HCT116 (cell line): Measurements from ENCODE around the gene MCF2L. TPM values are rescaled to one million over a fixed set of nuclear protein-coding genes. Genes with fewer than 3 reads are reported as not detected.

Experiments used
- ATAC-seq: fragments of 200-7000 bp; cut with Tn5 transposase; 2 replicates; pipeline ENCODE4 v1.9.1; 2020; ENCODE audit warnings: mild to moderate bottlenecking, moderate library complexity
- BruUV-seq: library from RNA; stranded (reverse); fragments of 400-500 nt; replicated peaks from 2 replicates; lab custom pipeline; 2021; lab: Mats Ljungman, UMichigan
- CTCF ChIA-PET: fragments of 300-600 bp; sonication (Branson Sonifier 250); formaldehyde crosslinking; loops from one replicate; lab custom pipeline; 2021; ENCODE audit warnings: antibody characterized with exemption; lab: Charles Lee
- POLR2A ChIA-PET: fragments of 300-600, 350-600 bp; sonication (Branson Sonifier 250); formaldehyde crosslinking; loops from one replicate; lab custom pipeline; 2021; ENCODE audit warnings: antibody characterized with exemption; lab: Charles Lee
- RAD21 ChIA-PET, 2 experiments: fragments of 300-600 bp; sonication (Branson Sonifier 250); formaldehyde crosslinking; loops; one replicate each; lab custom pipeline; 2023; ENCODE audit warnings: low total read pairs in 2 of 2; ENCODE audit not compliant: uncharacterized antibody in 2 of 2, unreplicated experiment in 2 of 2, low non-redundant PET in 1 of 2; lab: Charles Lee
- DNase-seq: peaks from one replicate; pipeline ENCODE4 v3.0.0-alpha.2; 2010; ENCODE audit warnings: low read depth, low spot score
- H2AFZ ChIP-seq: fragments of 200-600 bp; shearing (Covaris generic), sonication (generic); 2 replicates; pipeline ENCODE4 v1.6.1; 2017; ENCODE audit warnings: low read depth, mixed run types, mixed read lengths, antibody characterized with exemption, low read length; ENCODE audit not compliant: poor library complexity, severe bottlenecking
- H3K27ac ChIP-seq: 2 replicates; pipeline ENCODE4 v1.5.1; 2012; ENCODE audit warnings: low read depth, low read length
- H3K27me3 ChIP-seq: fragments of 200-600 bp; sonication (generic); 2 replicates; pipeline ENCODE4 v1.6.1; 2016; ENCODE audit warnings: mixed run types, low read length, mixed read lengths; ENCODE audit not compliant: insufficient read depth
- H3K36me3 ChIP-seq, 2 experiments: fragments of 200-500 bp in 1 of 2; fragments of 200-600 bp in 1 of 2; sonication (Bioruptor generic) in 1 of 2; sonication (generic) in 1 of 2; 2 replicates each; pipeline versions ENCODE4 v1.5.1 to v1.6.1; 2014 to 2016; ENCODE audit warnings: low read length in 2 of 2, inconsistent platforms in 1 of 2, mixed read lengths in 1 of 2, mixed run types in 1 of 2; ENCODE audit not compliant: insufficient read depth in 2 of 2, control insufficient read depth in 1 of 2
- H3K4me1 ChIP-seq, 2 experiments: fragments of 200-600 bp in 1 of 2; sonication (generic) in 1 of 2; 2 replicates each; pipeline versions ENCODE4 v1.5.1 to v1.6.1; 2012 to 2017; ENCODE audit warnings: low read length in 2 of 2, inconsistent platforms in 1 of 2, mild to moderate bottlenecking in 1 of 2, mixed read lengths in 1 of 2, mixed run types in 1 of 2, moderate library complexity in 1 of 2; ENCODE audit not compliant: insufficient read depth in 2 of 2, control insufficient read depth in 1 of 2
- H3K4me2 ChIP-seq: fragments of 200-600 bp; sonication (generic); 2 replicates; pipeline ENCODE4 v1.6.1; 2017; ENCODE audit warnings: mixed run types, low read length, mixed read lengths
- H3K4me3 ChIP-seq, 2 experiments: fragments of 200-600 bp in 1 of 2; sonication (generic) in 1 of 2; replicated peaks in 1 of 2; 2 replicates each; pipeline ENCODE4 v1.5.1; 2011 to 2016; ENCODE audit warnings: low read length in 2 of 2, control low read depth in 1 of 2, low read depth in 1 of 2, mild to moderate bottlenecking in 1 of 2, mixed read lengths in 1 of 2, mixed run types in 1 of 2
- H3K79me2 ChIP-seq: fragments of 200-600 bp; sonication (generic); 2 replicates; pipeline ENCODE4 v1.6.1; 2017; ENCODE audit warnings: mild to moderate bottlenecking, mixed run types, low read length, moderate library complexity, mixed read lengths; ENCODE audit not compliant: insufficient read depth
- H3K9ac ChIP-seq: fragments of 200-600 bp; sonication (generic); 2 replicates; pipeline ENCODE4 v1.6.1; 2016; ENCODE audit warnings: low read length, mixed read lengths
- H3K9me2 ChIP-seq: fragments of 200-600 bp; sonication (generic), shearing (Covaris generic); 2 replicates; pipeline ENCODE4 v1.6.1; 2017; ENCODE audit warnings: mixed run types, mild to moderate bottlenecking, moderate library complexity; ENCODE audit not compliant: insufficient read depth
- H3K9me3 ChIP-seq, 2 experiments: fragments of 200-500 bp in 1 of 2; fragments of 200-600 bp in 1 of 2; sonication (Bioruptor generic) in 1 of 2; sonication (generic) in 1 of 2; 2 replicates each; pipeline ENCODE4 v1.6.1; 2014 to 2017; ENCODE audit warnings: low read length in 2 of 2, mixed read lengths in 2 of 2, inconsistent platforms in 1 of 2, low read depth in 1 of 2, mild to moderate bottlenecking in 1 of 2, mixed run types in 1 of 2, moderate library complexity in 1 of 2; ENCODE audit not compliant: control insufficient read depth in 1 of 2, insufficient read depth in 1 of 2
- H4K20me1 ChIP-seq: fragments of 200-600 bp; sonication (generic), shearing (Covaris generic); 2 replicates; pipeline ENCODE4 v1.6.1; 2017; ENCODE audit warnings: mixed run types, mild to moderate bottlenecking, moderate library complexity; ENCODE audit not compliant: insufficient read depth
- CEBPB ChIP-seq: IDR thresholded peaks from 2 replicates; pipeline ENCODE4 v1.6.1; 2012; ENCODE audit warnings: low read depth
- EGR1 ChIP-seq: IDR thresholded peaks from 2 replicates; pipeline ENCODE4 v1.6.1; 2012; ENCODE audit warnings: low read depth
- EZH2 ChIP-seq: fragments of 200-600 bp; sonication (generic); IDR thresholded peaks from 2 replicates; pipeline ENCODE4 v1.6.1; 2017; ENCODE audit warnings: antibody characterized with exemption, mixed run types
- EZH2phosphoT487 ChIP-seq: fragments of 200-600 bp; IDR thresholded peaks from 2 replicates; pipeline ENCODE4 v1.6.1; 2018; ENCODE audit warnings: antibody characterized with exemption, borderline replicate concordance
- FOSL1 ChIP-seq: IDR thresholded peaks from 2 replicates; pipeline ENCODE4 v1.6.1; 2012; ENCODE audit warnings: low read depth
- POLR2A ChIP-seq: IDR thresholded peaks from 2 replicates; pipeline ENCODE4 v1.7.0; 2011; ENCODE audit warnings: borderline replicate concordance; ENCODE audit not compliant: insufficient read depth, insufficient read length; ENCODE audit errors: extremely low read depth
- RAD21 ChIP-seq: IDR thresholded peaks from 2 replicates; pipeline ENCODE4 v1.6.1; 2012; ENCODE audit warnings: low read depth, mild to moderate bottlenecking
- SIN3A ChIP-seq: IDR thresholded peaks from 2 replicates; pipeline ENCODE4 v1.6.1; 2012; ENCODE audit warnings: low read depth
- TCF7L2 ChIP-seq: IDR thresholded peaks from 2 replicates; pipeline ENCODE4 v1.7.0; 2011; ENCODE audit warnings: borderline replicate concordance, inconsistent platforms; ENCODE audit not compliant: insufficient read depth, insufficient read length; ENCODE audit errors: extremely low read depth
- YY1 ChIP-seq: IDR thresholded peaks from 2 replicates; pipeline ENCODE4 v1.6.1; 2011; ENCODE audit warnings: low read length, low read depth, moderate library complexity, mild to moderate bottlenecking; ENCODE audit not compliant: insufficient replicate concordance; ENCODE audit errors: extremely low read depth
- ZFX ChIP-seq: fragments of 450-650 bp; IDR thresholded peaks from 2 replicates; pipeline ENCODE4 v1.6.1; 2017
- ZNF274 ChIP-seq: fragments of 200-500 bp; sonication (Bioruptor generic); IDR thresholded peaks from 2 replicates; pipeline ENCODE4 v1.6.1; 2014; ENCODE audit warnings: mild to moderate bottlenecking, low read depth, low read length, inconsistent platforms
- intact Hi-C: fragments of 100-400 bp; cut with micrococcal nuclease; formaldehyde crosslinking; loops from 2 replicates; pipeline ENCODE4 v1.10.0; 2022
- total RNA-seq: library from RNA; stranded (reverse); gene quantifications from one replicate; pipeline ENCODE4 v1.2.1, GENCODE V29; 2021; ENCODE audit not compliant: unreplicated experiment
- TF ChIP-seq, protein P1 (sequence below): IDR thresholded peaks from 2 replicates; pipeline ENCODE4 v1.6.1; 2012
- TF ChIP-seq, protein P2 (sequence below): IDR thresholded peaks from 2 replicates; pipeline ENCODE4 v1.6.1; 2012
- TF ChIP-seq, protein P3 (sequence below), 3 experiments: fragments of 200-600 bp in 1 of 3; sonication (generic) in 1 of 3; IDR thresholded peaks in 2 of 3; conservative IDR thresholded peaks in 1 of 3; 2 replicates each; pipeline ENCODE4 v1.5.1; 2012 to 2017; ENCODE audit warnings: low read depth in 2 of 3, low read length in 2 of 3, antibody characterized with exemption in 1 of 3, borderline replicate concordance in 1 of 3, control low read depth in 1 of 3, mild to moderate bottlenecking in 1 of 3, mixed read lengths in 1 of 3, mixed run types in 1 of 3, moderate library complexity in 1 of 3; ENCODE audit not compliant: insufficient read depth in 1 of 3
- TF ChIP-seq, protein P4 (sequence below): IDR thresholded peaks from 2 replicates; pipeline ENCODE4 v1.6.1; 2011; ENCODE audit warnings: mild to moderate bottlenecking, low read length, moderate library complexity; ENCODE audit not compliant: insufficient replicate concordance; ENCODE audit errors: extremely low read depth

MCF2L gene
- total RNA-seq, 1 experiment from 2014 or later: 19.3 TPM

DNA sequence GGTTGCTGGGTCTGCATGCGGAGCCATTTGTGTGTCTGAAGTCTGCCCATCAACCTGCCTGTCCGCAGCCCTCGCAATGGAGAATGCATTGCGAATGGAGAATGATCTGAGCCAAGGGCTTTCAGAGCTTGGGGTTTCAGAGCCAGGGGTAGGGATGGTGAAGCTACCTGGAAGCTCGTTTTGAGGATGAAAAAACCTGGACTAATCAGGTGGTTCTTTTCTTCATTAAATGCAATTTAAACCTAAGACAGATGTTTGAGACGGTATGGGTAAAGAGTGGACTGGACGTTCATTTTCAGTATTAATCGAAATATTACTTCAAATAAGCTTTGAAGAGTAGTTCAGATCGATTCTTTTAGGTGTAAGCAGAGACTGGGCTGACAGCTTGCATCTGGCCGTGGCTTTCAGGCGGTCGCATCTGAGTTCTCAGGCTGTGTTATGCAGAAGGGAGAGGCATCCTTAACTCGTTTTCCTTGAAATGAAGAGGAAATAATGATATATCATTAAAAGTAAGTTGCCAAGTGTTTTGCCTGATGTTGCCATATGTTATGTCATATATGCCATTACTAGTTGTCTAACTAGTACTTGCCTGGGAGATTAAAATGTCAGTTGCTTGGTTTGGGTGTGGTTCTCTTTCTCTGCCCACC, 801 bp downstream of the MCF2L start:
- Histone ChIP-seq H4K20me1 (no peaks in the 10 kb centered on the region), H2AFZ (no peak overlapping the region), H3K79me2 (no peaks in the 10 kb centered on the region), H3K9me3 (peaks cover 0 to 4% of the 10 kb centered on the region in 2 experiments; a peak in 1 of 4 replicates), H3K9me2 (no peaks in the 10 kb centered on the region), H3K27ac (no peak overlapping the region), H3K27me3 (no peaks in the 10 kb centered on the region), H3K36me3 (no peaks in the 10 kb centered on the region)
- no TSS peak for BruUV-seq
- DNase-seq (no peak), ATAC-seq (no peak)
- CTCF ChIA-PET: no interaction called here
- TF ChIP-seq FOSL1: no peak
- no peak for TF ChIP-seq EZH2
- no peak for TF ChIP-seq SIN3A
- TF ChIP-seq, protein P1, sequence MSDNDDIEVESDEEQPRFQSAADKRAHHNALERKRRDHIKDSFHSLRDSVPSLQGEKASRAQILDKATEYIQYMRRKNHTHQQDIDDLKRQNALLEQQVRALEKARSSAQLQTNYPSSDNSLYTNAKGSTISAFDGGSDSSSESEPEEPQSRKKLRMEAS: no peak
- TF ChIP-seq, protein P2, sequence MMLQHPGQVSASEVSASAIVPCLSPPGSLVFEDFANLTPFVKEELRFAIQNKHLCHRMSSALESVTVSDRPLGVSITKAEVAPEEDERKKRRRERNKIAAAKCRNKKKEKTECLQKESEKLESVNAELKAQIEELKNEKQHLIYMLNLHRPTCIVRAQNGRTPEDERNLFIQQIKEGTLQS: no peak
- no peak for TF ChIP-seq EGR1
- TF ChIP-seq, protein P3, sequence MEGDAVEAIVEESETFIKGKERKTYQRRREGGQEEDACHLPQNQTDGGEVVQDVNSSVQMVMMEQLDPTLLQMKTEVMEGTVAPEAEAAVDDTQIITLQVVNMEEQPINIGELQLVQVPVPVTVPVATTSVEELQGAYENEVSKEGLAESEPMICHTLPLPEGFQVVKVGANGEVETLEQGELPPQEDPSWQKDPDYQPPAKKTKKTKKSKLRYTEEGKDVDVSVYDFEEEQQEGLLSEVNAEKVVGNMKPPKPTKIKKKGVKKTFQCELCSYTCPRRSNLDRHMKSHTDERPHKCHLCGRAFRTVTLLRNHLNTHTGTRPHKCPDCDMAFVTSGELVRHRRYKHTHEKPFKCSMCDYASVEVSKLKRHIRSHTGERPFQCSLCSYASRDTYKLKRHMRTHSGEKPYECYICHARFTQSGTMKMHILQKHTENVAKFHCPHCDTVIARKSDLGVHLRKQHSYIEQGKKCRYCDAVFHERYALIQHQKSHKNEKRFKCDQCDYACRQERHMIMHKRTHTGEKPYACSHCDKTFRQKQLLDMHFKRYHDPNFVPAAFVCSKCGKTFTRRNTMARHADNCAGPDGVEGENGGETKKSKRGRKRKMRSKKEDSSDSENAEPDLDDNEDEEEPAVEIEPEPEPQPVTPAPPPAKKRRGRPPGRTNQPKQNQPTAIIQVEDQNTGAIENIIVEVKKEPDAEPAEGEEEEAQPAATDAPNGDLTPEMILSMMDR (IDR thresholded peaks at IDR 0.05 in 2 of 3, conservative IDR thresholded peaks at IDR 0.05 in 1 of 3; ENCODE audit: borderline replicate concordance in 1 of 3, insufficient read depth in 1 of 3, low read depth in 2 of 3, low read length in 2 of 3): no peak
- no peak for TF ChIP-seq CEBPB
- TF ChIP-seq ZFX: no peak
- TF ChIP-seq, protein P4, sequence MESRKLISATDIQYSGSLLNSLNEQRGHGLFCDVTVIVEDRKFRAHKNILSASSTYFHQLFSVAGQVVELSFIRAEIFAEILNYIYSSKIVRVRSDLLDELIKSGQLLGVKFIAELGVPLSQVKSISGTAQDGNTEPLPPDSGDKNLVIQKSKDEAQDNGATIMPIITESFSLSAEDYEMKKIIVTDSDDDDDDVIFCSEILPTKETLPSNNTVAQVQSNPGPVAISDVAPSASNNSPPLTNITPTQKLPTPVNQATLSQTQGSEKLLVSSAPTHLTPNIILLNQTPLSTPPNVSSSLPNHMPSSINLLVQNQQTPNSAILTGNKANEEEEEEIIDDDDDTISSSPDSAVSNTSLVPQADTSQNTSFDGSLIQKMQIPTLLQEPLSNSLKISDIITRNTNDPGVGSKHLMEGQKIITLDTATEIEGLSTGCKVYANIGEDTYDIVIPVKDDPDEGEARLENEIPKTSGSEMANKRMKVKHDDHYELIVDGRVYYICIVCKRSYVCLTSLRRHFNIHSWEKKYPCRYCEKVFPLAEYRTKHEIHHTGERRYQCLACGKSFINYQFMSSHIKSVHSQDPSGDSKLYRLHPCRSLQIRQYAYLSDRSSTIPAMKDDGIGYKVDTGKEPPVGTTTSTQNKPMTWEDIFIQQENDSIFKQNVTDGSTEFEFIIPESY: no peak
- no peak for TF ChIP-seq YY1
- no peak for TF ChIP-seq EZH2phosphoT487
- no peak for TF ChIP-seq RAD21
- no peak for TF ChIP-seq TCF7L2
- no peak for TF ChIP-seq POLR2A
- TF ChIP-seq ZNF274: no peak
- TF ChIP-seq, all 23 proteins: peak for 0
- Histone ChIP-seq H3K4me3 (peak overlapping the region; percentile 30 to 53), H3K4me2 (peak overlapping the region; percentile 75), H3K4me1 (peaks cover 9 to 23% of the 10 kb centered on the region in 2 experiments; a peak in 3 of 4 replicates), H3K9ac (peak overlapping the region; percentile 46; the same call in 1 of the 2 replicates)
- ChIA-PET POLR2A (no interaction called here), RAD21 (no interaction called here)
- intact Hi-C loops: no loop called here
